Lower leg skin (tissue), 3 donors: ENCODE results near the gene CD82.

Experiments
- CTCF ChIP-seq, 3 donors: fragments of 450-650 bp; IDR thresholded peaks; one replicate each; pipeline ENCODE4 v1.5.1; 2016; ENCODE audit warnings: antibody characterized with exemption in 3 of 3, mild to moderate bottlenecking in 3 of 3, moderate library complexity in 2 of 3
- POLR2A ChIP-seq, 2 donors: fragments of 450-650 bp; IDR thresholded peaks; one replicate each; pipeline ENCODE4 v1.6.1; 2016 to 2017; ENCODE audit warnings: antibody characterized with exemption in 2 of 2, mild to moderate bottlenecking in 1 of 2, moderate library complexity in 1 of 2

- no peak for TF ChIP-seq CTCF (IDR thresholded peaks at IDR 0.05)
- TF ChIP-seq POLR2A (IDR thresholded peaks at IDR 0.05) = no peak
Measured at GRCh38 chr11:44620328-44620725, 54.9 kb downstream of the CD82 start.
